T-helper 2 cell (primary cell): Measurements from ENCODE around the gene ELF3.
"Not testable (repeated sequence)": the region's sequence is repeated elsewhere in the genome, so short reads cannot be mapped to it uniquely, and the experiment has no call there.

ENCODE experiments used
- DNase-seq, 5 experiments: peaks; one replicate each; pipeline versions ENCODE4 v3.0.0 to v3.0.0-alpha.2; 2012 to 2022

Gene ELF3

GRCh38 chr1:202036595-202037387 is 26.4 kb downstream of the ELF3 start:
- DNase-seq = no peak

GRCh38 chr1:202037706-202038296 is 27.4 kb downstream of the ELF3 start:
- no peak for DNase-seq

- no peak for DNase-seq
Measured at GRCh38 chr1:202038688-202039346, 28.4 kb downstream of the ELF3 start.

GRCh38 chr1:202045705-202046104 is 35.3 kb downstream of the ELF3 start:
- DNase-seq = no peak

GRCh38 chr1:202046227-202046626 is 35.8 kb downstream of the ELF3 start:
- no peak for DNase-seq

- DNase-seq = no peak
Measured at GRCh38 chr1:202046748-202047708, 36.6 kb downstream of the ELF3 start.

GRCh38 chr1:202047977-202048376 is 37.6 kb downstream of the ELF3 start:
- no peak for DNase-seq

- no peak for DNase-seq
Measured at GRCh38 chr1:202049129-202049528, 38.7 kb downstream of the ELF3 start.

- DNase-seq = no peak
Measured at GRCh38 chr1:202054094-202054493, 43.7 kb downstream of the ELF3 start.

GRCh38 chr1:202054673-202055072 is 44.3 kb downstream of the ELF3 start:
- DNase-seq = not testable (repeated sequence)

GRCh38 chr1:202056644-202057334 is 46.4 kb downstream of the ELF3 start:
- DNase-seq = no peak

- DNase-seq = not testable (repeated sequence)
Measured at GRCh38 chr1:202057335-202057704, 46.9 kb downstream of the ELF3 start.

- DNase-seq = no peak
Measured at GRCh38 chr1:202058001-202058908, 47.9 kb downstream of the ELF3 start.

GRCh38 chr1:202061055-202061454 is 50.7 kb downstream of the ELF3 start:
- DNase-seq = no peak

GRCh38 chr1:202061787-202062186 is 51.4 kb downstream of the ELF3 start:
- not testable (repeated sequence) for DNase-seq

- DNase-seq = not testable (repeated sequence)
Measured at GRCh38 chr1:202062636-202063035, 52.2 kb downstream of the ELF3 start.

- DNase-seq = no peak
Measured at GRCh38 chr1:202063093-202063492, 52.7 kb downstream of the ELF3 start.

- not testable (repeated sequence) for DNase-seq
Measured at GRCh38 chr1:202064889-202065312, 54.5 kb downstream of the ELF3 start.
